Measurements from ENCODE around the gene FRRS1L.
"Not testable (repeated sequence)": the region's sequence is repeated elsewhere in the genome, so short reads cannot be mapped to it uniquely, and the experiment has no call there.

FRRS1L gene

GRCh38 chr9:109126671-109127070 is 40.4 kb downstream of the FRRS1L start:
- DNase-seq, result not testable (repeated sequence)

DNA sequence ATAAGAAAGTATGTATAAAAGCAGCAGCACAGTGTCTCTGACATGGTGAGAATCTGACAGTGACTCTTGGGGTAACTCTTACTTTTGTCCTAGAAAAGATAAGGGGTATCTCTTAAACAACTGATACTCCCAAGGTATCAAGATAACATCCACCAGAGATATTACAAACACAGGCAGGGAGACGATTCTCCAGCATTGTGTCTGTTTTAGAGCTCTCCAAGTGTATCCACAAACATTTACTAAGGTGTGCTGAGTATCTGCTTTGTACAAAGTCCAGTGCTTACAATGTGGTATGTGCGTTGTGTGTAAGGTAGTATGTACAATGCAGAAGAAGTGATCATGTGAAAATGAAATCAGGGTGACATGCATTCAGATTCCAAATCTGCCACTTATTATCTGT is 42.9 kb downstream of the FRRS1L start:
- DNase-seq, result no peak

DNA sequence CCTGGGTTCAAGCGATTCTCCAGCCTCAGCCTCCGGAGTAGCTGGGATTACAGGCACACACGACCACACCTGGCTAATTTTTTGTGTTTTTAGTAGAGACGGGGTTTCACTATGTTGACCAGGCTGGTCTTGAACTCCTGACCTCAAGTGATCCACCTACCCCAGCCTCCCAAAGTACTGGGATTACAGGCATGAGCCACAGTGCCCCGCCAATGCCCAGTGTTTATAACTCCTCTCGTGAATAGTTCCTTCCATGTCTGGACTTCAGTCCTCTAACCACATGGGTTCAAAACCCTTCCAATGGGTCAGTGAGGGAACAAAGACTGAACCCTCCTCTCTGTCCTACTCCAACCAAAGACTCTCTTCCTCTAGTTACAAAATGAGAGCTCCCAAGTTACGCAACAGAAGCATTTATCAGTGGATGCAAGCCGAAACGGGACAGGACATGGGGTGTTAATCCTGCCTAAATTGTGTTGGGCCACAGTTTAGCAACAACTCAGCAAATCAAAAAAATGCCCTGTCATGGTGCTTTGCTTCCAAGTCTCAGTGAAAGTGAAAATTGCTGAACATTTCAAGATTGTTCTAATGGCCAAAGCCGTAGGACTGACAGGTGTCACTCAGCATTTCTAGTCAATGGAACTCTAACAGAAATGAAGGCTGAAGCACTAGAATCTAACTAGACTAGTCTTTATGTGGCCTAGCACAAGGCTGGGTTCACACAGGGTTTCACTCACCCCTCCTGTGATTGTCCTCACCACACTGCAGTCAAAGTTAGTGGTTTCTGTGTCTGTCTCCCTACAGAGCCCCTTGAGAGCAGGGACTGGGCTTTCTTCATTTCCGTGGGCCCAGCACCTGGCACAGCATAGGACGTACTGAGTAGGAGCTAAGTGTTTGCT is 44.1 kb downstream of the FRRS1L start:
- DNase-seq, result no peak

- DNase-seq, result no peak
Observed at GRCh38 chr9:109121232-109121796, 45.7 kb downstream of the FRRS1L start.

- no peak for DNase-seq
Observed at GRCh38 chr9:109120204-109120789, 46.8 kb downstream of the FRRS1L start.

GRCh38 chr9:109119439-109120203 is 47.4 kb downstream of the FRRS1L start, which contains the start of gene TMEM245:
TMEM245 (minus strand) TSS chr9:109119947; CDS start chr9:109119913, 34 bp downstream.
- DNase-seq, result peak; percentile 99

GRCh38 chr9:109118808-109119438 is 48.1 kb downstream of the FRRS1L start:
- no peak for DNase-seq

DNA sequence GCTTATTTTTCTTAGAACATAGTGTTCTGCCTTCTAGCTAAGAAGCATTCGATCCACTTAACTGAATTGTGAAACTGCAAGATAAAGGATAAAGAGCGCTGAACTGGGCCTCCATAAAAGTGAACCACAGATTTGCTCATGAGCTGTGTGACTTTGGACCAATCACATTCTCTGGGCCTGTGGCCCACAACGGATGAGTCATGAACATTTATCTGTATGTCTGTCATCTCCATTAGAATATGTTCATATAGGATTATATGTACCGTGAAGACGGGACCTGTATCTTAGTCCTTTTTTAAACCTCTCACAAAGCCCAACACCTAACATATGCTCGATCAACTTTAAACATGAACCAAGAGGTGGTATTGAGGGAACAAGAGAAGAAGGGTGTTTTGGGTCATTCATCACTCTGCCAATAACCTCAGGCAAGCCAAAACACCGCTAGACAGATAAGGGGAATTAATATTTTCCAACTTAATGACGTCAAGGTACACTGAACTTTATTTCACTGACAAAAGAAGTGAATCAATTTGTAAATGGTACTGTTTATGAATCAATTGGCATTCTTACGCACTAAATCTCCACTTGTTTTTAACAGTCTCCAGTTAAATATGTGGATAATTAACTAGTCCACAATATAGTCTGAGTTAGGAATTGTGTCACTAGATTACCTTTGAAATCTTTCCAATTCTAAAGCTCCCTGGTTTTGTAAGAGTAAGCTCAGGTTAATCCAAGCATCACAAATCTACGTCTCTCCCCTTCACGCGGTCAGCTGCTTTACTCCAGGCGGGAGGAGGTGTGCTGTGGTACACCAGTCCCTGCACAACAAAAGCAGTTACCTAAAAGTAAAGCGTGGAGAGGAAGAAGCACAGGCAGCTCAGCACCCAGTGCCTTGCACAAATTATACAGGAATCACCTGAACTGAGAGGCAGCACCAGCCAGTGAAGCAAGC is 48.9 kb downstream of the FRRS1L start:
- DNase-seq, result no peak

DNA sequence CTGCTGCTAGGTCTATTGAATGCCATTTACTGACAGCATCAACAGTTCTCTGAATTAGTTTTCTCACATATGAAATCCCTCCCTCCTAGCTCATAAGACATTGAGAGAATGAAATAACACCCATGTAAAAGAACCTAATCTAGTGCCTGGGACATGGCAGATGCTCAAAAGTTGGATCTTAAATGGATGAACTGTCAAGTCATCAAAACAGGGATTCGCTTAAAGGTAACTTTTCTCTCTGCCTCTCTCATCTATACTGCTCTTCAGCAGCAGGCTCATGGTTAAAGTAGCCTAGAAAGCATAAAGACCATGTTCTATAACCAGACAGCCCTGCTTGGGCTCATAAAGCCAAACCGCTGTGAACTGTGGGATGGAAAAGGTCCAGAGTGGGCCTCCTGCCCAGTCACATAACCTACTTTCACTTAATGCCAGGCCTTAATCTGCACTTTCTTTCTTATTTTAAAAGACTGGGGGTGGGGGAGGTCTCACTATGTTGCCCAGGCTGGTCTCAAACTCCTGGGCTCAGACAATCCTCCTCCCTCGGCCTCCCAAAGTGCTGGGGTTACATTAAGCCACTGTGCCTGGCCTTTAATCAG is 51.0 kb downstream of the FRRS1L start:
- DNase-seq, result no peak

DNA sequence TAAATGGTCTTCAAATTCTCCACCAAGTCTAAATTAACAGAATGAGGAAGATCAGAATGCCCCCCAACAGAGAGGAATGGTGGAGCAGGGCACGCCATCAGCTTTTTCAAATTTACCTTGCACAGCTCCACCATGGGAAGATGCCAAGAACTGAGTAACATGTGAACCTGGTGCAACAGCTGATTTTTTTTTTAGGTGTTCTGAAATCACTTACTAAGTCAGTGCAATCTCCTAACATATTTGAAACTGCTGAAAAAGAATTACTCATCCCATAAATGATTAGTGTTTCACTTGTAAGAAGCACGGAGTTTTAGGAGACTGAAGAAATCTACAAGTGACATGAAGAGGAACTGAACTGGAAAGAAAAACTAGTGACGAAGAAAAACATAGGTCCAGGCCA is 52.4 kb downstream of the FRRS1L start:
- no peak for DNase-seq

DNA sequence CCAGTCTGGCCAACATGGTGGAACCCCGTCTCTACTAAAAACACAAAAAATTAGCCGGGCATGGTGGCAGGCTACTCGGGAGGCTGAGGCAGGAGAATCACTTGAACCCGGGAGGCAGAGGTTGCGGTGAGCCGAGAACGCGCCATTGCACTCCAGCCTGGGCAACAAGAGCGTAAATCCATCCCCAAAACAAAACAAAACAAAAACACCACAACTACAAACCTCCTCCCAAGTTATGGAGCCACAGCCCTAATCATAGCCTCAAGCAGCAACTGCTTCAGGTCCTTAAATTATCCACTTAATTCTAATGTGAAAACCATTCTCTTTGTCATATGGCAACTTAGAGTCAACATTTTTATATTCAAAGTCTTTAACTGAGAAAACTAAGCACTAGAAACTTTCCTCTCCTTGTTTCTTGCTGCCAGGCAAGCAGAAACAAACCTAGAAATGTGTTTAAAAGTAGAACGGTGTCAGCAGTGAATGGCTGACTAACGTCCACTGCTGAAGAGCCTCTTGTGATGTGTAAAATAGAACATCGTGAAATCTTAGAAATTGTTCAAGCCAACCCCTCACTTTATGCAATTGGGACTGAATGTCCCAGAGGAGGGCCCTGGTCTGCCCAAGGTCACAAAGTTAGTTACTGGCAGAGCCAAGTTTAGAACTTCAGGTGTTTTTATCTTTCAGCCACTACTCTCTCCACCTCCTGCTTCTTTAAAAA is 53.0 kb downstream of the FRRS1L start:
- no peak for DNase-seq

DNA sequence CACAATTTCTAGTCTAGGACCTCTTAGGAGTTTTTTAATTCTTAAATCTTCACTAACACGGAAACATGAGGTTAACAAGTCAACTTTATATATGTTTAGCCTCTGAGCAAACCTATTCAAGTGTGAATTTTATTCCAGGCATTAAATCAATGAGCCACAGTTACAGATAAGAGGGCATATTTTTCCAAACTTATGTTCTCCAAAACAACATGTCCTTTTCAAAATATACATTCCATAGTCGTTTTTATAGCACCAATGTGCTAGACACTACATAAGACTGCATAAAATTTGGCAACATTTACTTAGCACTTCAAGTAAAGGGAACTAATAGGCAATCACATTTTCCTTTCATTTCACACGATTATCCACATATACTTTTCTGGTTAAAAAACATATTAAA is 53.8 kb downstream of the FRRS1L start:
- no peak for DNase-seq

DNA sequence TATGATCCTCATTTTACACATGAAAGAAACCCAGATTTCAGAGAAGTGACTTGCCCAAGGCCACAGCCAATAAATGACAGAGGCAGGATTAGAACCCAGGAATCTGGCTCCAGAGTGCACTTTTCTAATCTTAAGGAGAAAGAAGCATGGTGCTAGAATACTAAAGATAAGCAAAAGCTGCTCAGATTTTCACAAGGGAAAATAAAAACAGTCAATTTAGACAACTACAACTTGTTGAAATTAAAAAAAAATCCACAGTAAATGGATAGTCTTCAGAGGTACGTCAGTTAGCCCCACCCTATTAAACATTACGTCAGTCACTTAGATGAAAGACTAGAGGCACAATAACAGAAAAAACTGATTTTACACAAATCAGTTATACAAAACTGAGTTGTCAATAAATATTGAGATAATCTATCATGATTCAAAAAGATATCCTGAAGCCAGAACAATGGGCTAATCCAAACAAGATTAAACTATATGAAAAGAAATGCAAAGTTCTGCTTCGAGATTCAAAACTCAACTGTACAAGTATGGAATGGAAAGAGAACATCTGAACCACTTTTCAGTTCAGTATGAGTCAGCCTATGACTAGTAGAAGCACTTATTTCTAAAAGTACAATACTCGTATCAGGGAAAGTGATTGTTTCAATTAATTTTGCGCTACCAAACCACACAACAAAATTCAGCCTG is 56.6 kb downstream of the FRRS1L start:
- DNase-seq, result no peak

DNA sequence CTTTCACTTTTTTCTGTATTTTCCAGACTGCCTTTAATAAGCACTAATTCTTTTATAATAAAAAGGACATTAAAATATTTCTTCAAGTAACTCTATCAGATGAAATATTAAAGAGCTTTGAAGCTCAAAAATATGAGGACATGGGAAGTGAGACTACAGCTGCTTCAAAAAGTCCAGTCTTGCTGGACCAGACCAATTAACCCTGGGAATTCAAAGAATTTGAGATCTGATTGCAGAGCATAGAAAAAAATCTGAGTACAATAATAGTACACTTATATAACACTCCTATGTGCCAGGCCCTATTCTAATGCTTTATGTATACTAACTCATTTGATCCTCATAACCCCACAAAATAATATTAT is 57.1 kb downstream of the FRRS1L start:
- DNase-seq, result no peak

- DNase-seq, result no peak
Observed at GRCh38 chr9:109108318-109108717, 58.7 kb downstream of the FRRS1L start.

- no peak for DNase-seq
Observed at GRCh38 chr9:109107402-109108240, 59.4 kb downstream of the FRRS1L start.

GRCh38 chr9:109101810-109102209 is 65.2 kb downstream of the FRRS1L start:
- DNase-seq, result no peak

DNA sequence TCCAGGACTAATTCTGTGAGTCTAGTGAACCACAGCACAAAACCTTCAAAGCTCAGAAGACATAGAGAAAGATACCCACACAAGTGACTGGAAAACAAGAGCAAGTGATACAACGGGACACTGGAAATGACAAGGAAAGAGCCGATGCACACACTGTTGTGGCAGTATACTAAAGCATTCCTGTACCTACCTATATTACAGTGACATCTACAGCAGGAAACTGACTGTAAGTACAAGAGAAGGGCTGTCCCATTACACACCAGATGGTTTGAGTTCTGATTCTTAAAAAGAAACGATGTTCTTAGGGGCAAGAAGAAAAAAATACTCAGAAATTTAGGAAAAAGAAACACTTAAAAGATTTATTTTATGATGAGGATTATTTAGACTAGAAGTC is 65.8 kb downstream of the FRRS1L start:
- no peak for DNase-seq
